Stimulated activated naive CD8-positive, alpha-beta T cell treated with anti-CD3 and anti-CD28 coated beads, Interleukin-15, Interleukin-2, amounts not matched to agents 100 U/mL and 50 U/mL, for 24 hours (primary cell): ENCODE results near the gene ANKRD42.
"Not testable (repeated sequence)": the region's sequence is repeated elsewhere in the genome, so short reads cannot be mapped to it uniquely, and the experiment has no call there.

Experiments
- ATAC-seq: fragments of 150-1000 bp; cut with Tn5 transposase; one replicate; pipeline ENCODE4 v1.10.0; 2021
- DNase-seq: peaks from one replicate; pipeline ENCODE4 v3.0.0; 2021

The ANKRD42 gene

DNA sequence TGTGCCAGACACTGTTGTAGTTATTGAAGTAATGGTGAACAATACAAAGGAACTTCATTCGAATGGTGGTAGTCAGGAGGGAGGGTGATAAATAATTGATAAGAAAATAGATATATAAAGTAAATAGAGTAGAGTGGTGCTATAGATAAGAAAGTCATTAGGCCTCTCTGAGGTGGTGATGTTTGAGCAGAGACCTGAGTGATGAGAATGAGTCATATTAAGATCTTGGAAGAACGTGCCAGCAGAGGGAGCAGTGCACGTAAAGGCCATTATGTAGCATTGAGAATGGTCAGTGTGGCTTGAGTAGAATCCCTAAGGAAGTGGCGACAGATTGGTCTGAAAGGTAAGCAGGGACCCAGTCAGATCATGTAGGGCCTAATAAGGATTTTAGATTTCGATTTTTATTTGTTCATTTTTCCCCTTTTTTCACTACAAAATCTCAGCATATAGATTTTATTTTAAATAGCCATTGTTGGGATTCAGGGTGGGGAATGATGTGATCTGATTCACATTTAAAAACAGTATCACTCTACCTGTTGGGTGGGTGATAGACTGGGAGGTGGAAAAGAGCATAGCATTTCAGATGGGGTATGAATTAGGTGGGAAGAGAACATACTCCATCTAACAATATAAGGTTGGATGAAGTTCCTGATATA is 47.9 kb downstream of the ANKRD42 start:
- ATAC-seq = peak; percentile 49
- DNase-seq = peak; percentile 23

DNA sequence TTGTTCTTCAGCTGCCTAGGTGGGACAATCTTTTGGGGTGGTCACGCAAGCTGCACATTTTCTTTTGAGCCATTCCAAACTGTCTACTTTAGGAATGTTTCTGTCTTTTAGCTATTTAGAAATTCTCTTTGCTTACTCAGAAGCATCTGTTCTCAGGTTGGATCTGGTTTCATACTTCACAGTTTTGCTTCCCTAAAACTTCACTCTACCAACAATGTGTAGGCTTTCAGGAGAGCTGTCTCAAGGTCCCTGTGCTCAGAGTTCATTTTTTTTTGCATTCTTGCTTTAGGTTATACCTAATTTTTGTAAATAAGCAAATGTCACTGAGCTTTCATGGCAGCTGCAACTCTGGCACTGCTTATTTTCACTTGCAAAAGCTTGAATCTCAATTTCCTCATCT is 55.9 kb downstream of the ANKRD42 start:
- DNase-seq = no peak
- ATAC-seq = no peak

DNA sequence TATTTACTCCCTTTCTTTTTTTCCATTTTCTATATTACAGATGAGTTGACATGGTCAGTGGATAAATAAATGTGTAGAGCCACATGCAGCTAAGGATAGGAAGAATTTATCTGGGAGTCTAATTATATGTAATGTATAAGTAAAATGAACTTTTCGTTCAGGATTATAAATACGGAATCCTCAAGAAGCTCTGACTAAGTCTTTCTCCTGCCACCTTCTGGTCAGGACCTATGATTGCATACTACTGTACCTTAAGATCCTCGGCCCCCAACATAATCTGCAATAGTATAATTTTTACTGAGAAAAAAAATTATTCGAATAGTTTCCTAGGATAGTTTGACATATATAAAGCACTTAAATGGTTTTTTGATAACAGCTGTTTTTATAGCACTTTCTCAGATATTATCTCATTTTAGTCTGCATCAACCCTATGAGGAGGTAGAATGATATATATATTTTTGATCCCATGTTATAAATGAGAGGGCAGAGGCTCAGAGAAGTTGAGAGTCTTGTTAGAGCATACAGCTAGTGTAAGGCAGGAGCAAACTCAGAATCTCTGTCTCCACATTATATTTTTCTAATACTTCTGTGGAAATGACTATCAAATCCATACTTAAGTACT is 56.6 kb downstream of the ANKRD42 start:
- ATAC-seq (peak; percentile 81), DNase-seq (no peak)

DNA sequence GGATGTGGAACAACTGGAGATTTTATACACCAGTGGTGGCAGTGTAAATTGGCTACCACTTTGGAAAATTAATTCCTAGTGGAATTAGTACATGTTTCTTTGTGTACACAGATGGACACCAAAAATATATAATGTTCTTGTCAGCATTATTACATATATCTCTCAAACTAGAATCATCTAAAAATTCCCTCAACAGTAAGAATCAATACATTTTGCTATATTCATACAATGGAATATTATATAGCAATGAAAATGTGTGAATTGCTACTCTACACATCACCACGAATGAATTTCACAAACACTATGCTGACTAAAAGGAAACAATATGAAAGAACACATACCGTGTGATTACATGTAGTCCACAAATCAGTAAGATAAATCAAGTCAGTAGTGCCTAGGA is 58.8 kb downstream of the ANKRD42 start:
- no peak for ATAC-seq

DNA sequence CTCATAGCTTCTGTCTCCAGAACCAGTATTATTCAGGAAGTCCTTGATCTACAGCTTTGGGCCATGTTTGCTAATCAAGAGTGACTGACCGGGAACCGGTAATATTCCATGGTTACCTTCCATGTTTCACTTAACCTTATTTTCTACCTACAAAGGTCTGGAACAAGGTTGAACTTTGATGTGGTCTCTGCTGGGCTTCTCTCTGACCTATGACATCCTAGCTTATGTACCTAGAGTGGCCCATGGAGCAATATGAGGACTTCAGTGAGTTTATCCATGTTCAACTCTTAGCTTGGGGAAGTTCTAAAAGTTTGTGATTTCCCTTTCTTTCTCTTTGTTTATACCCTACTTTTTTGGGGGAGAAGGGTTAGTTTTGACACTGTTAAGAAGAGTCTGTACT is 59.4 kb downstream of the ANKRD42 start:
- DNase-seq = no peak
- ATAC-seq = no peak

More for the DNA sequence above, 58.8 kb downstream of the ANKRD42 start:
- DNase-seq = no peak

DNA sequence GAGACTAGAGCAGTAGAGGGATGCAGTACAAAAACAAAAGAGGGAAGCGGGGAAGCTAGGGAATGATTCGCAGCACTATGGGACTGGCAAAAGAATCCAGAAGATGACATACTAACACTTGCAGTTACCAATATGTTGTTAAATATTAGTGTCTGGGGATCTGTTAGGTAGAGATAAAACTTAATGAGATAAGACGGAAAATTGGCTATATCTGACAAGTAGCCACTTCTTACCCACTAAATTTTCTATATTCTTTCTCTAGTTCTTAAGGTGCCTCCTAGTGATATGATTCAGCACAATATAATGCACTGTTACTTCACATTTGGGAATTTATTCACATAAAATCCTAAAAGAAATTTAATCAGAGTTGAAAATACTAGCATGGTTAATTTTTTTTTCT is 61.9 kb downstream of the ANKRD42 start:
- DNase-seq = no peak
- ATAC-seq = no peak

DNA sequence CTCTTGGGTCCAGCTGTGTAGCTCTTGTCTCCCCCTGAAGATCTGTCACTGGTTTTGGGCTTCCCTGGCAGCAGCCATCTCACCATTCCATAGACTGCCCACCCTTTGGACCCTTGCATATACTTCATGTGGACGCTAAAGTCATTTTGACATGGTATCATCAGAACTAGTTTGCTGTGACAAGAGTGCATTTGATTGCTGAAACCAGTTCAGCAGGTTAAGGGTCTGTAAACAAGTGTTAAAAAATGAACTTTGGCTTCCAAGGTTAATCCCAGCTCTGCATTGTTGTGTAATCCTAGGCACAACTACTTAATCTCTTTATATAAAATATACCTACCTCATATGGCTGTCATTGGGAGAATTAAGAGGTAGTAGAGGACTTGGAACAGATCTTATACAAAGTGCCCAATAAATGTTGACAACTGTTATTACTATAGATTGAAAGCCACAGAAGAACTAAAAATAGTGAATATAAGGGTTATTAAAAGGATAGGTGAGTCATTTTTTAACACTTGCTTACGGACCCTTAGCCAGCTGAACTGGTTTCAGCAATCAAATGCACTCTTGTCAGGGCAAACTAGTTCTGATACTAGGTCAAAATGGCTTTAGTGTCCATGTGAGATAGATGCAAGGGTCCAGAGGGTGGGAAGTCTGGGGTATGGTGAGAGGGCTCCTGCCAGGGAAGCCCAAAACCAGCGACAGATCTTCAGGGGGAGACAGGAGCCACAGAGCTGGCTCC is 63.3 kb downstream of the ANKRD42 start:
- ATAC-seq = no peak
- no peak for DNase-seq

DNA sequence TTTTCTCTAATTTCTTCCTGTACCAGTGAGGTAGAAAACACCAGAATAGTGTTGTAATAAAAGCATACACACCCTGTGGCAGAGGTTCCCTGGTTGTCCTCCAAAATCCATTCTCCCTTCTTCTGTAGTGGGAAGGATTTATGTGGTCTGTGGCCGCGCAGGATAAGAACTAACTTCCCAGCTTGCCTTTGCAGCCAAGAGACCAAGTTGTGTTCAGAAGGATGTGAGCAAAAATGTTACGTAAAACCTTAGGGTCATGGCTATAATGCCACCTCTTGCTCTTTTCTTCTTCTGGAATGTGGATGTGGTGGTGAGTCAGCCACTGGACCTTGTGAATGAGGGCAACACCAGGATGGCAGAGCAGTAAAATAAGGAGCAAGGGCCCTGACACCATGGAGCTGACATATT is 64.3 kb downstream of the ANKRD42 start:
- DNase-seq (no peak), ATAC-seq (no peak)

DNA sequence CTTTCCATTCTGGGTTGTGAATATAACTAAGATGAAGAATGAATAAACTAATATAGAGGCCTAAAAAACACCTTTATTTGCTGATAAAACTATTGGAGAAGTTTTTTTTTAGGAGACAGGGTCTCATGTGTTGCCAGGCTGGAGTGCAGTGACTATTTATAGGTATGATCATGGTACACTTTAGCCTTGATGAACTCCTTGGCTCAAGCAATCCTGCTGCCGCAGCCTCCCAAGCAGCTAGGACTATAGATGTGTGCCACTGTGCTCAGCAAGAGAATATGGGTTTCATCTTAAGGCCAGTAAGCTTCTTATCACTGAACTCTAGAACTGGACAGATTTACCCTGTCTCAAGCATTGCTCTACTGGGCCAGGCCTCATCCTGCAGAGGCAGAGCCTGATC is 66.0 kb downstream of the ANKRD42 start:
- DNase-seq (no peak), ATAC-seq (no peak)

DNA sequence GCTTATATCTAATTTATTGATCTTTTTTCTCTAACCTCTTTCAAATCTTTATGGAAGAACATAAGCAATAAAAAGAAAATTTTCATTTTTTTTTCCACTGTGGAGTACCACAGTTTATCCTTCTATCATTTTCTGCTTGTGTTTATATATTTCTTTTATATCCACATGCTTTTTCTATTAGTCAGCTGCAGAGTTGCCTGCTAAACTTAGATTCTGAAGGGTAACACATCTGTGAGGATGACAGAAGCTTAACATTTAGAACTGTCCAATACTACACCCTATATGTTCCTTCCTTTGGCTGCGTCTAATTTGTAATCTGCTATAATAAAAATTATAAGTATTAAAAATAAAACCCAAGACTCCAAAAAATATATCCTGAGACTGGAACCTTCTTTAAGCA is 71.8 kb downstream of the ANKRD42 start:
- ATAC-seq (no peak), DNase-seq (no peak)

DNA sequence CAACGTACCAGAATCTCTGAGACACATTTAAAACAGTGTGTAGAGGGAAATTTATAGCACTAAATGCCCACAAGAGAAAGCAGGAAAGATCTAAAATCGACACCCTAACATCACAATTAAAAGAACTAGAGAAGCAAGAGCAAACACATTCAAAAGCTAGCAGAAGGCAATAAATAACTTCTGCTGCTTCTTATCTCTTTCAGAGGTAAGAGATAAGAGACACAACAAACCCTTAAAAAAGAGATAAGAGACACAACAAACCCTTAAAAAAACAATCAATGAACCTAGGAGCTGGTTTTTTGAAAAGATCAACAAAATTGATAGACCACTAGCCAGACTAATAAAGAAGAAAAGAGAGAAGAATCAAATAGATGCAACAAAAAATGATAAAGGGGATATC is 75.6 kb downstream of the ANKRD42 start:
- not testable (repeated sequence) for DNase-seq, ATAC-seq

DNA sequence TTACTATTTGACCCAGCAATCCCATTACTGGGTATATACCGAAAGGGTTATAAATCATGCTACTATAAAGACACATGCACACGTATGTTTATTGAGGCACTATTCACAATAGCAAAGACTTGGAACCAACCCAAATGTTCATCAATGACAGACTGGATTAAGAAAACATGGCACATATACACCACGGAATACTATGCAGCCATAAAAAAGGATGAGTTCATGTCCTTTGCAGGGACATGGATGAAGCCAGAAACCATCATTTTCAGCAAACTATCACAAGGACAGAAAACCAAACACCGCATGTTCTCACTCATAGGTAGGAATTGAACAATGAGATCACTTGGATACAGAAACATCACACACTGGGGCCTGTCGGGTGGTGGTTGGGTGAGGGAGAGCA is 78.2 kb downstream of the ANKRD42 start:
- not testable (repeated sequence) for DNase-seq, ATAC-seq

DNA sequence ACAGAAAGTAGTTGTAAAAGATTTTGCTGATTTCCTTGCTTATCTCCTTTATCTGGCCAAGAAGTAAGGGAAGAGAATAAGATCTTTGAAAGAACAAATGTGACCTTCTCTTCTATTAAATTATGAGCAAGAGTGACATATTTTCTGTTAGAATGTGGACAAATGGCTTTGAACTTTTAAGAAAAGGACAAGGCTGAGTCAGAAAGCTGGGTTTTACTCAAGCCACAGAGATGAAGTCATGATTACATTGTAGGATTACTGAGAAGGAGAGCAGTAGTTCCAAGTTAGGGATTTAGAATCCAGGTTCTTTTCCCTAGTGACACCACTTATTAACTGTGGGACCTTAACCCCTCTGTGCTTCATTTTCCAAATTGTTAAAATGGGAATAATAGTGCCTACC is 79.1 kb downstream of the ANKRD42 start:
- ATAC-seq = peak; percentile 36
- no peak for DNase-seq

DNA sequence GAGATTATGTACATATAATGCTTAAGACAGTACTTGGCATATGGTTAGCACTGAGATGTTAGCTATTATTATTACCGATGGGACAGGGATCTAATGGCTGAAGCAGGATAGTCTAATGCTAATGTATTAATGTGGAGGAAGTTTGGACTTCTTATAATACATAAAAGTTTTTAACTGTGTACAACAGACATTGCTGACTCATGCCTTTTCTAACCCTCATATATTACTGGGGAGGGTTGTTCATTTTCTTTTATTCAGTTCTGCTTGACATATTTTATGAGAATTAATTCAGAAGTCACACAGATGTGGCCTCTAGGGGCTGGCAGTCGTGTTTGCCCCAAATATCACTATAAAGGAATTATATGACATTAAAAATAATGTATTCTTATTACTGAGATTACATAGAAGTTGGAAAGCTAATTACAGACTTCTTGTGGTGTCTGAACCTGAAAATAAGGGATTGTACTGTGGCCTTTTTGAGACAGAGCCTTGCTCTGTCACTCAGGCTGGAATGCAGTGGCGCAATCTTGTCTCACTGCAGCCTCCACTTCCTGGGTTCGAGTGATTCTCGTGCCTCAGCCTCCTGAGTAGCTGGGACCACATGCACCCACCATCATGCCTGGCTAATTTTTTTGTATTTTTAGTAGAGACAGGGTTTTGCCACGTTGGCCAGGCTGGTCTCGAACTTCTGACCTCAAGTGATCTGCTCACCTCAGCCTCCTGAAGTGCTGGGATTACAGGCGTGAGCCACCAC is 82.6 kb downstream of the ANKRD42 start:
- no peak for ATAC-seq
- no peak for DNase-seq

DNA sequence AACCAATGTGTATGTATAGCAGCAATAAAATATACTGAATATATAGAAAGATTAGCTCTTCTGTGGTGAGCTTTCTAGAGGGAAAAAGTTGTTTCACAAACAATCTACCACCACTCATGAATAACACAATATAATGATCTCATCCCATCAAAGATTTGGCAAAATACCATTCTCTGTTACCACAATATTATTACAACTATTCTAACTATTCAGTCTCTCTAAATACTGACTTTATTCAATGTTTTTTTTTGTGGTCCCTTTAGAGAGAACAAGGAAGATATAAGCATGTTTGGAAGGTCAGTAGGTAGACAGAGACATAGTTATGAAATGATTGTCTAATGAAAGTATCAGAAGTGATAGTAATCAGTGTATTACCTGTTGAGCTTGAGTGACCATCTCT is 84.8 kb downstream of the ANKRD42 start:
- no peak for ATAC-seq
- DNase-seq = no peak

DNA sequence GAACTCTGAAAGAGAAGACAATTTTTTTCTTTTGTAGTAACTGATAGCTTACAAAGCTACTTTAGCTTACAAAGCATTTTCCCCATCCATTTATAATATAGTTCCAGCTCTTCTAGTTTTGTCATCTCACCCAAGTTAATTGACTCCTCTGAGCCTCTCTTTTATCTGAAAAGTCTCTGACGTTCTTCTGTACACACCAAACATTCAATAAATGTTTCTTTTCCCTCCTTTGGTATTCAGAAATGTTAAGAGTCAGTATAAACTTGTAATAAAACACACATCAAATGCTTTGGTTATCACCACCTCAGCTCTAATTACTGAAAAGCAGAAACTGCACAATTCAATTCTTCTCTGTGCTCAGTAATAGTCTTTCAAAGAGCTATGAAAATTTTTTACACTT is 86.7 kb downstream of the ANKRD42 start:
- ATAC-seq = no peak
- DNase-seq = no peak

DNA sequence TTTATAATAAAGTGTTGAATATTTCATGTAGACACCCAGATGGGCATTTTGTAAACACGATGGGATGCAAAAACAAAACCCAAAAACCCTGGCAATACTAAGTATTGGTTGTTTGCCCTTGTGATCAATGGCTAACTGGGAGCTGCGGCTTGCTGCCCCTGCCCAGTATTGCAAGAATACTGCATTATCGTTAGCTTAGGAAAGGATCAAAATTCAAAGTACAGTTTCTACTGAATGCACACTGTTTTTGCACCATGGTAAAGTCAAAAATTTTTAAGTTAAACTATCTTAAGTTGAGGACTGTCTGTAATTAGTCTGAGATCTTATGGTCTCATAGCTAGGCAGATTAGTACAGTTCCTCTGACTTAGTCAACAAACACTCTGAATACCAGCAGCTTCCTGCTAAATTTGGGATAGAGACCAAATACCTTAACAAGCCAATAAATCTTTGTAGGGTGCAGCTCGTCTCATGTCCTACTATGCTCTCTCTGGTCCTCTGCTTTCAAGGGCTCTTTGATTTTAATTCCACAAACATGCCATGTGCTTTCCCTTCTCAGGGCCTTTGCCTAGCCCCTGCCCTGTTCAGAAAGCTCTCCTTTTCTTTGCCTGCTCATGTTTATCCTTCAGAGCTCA is 88.7 kb downstream of the ANKRD42 start:
- DNase-seq (no peak), ATAC-seq (no peak)

DNA sequence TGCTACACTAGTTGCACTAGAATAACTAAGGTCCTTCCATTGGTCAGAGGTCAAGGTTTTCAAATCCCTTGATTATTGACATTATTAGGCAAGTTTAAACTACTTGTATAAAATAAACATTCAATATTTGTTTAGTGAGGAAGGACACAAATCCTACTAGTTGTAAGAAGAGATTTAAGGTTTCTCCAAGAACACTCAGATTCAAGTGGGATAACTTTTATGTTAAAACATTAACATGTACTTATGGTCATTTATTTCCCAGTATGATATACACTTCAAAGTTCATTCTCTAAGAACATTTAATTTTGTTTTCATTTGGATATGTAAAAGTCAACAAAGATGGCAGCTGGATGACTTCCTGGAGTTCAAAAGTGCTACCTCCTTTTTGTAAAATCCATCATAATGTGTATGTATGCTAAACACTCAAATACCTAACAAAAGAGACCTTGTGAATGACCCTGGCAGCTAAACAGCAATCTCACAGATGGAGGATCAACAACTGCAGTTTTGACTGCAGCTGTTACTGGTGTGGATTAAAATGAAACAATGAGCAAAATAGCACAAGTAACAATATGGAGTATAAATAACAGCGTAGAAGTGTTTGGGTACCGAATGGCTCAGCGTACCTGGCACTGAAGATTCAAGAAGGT is 91.1 kb downstream of the ANKRD42 start:
- ATAC-seq (no peak), DNase-seq (no peak)

DNA sequence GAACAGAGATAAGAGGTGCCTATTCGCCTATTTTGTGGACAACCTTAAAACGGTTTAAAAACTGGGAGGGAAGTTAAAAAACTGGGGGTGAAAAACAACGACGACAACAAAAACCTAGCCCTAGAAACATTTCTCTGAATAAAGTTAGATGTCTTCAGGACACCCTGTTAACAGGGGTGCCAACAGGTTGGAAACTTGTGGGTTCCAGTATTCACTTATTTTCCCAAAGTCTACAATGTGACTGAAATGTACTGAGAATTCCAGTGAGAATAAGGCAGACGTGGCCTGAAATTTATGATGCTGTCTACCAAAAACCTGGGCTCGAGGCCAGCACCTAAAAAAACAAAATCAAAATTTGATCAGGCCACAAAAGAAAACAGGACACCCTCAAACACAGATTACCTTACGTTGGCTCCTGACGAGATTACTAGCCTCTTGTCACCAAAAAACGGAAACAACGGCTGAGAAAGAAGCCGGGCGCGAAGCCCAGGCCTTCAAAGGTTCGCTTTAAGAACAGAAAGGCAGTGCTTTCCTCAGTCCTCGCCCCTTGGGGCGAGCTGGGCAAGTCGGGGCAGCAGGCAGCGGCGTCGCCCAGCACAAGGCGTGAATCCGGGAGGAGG is 91.7 kb downstream of the ANKRD42 start:
- DNase-seq (no peak), ATAC-seq (peak; percentile 44)

DNA sequence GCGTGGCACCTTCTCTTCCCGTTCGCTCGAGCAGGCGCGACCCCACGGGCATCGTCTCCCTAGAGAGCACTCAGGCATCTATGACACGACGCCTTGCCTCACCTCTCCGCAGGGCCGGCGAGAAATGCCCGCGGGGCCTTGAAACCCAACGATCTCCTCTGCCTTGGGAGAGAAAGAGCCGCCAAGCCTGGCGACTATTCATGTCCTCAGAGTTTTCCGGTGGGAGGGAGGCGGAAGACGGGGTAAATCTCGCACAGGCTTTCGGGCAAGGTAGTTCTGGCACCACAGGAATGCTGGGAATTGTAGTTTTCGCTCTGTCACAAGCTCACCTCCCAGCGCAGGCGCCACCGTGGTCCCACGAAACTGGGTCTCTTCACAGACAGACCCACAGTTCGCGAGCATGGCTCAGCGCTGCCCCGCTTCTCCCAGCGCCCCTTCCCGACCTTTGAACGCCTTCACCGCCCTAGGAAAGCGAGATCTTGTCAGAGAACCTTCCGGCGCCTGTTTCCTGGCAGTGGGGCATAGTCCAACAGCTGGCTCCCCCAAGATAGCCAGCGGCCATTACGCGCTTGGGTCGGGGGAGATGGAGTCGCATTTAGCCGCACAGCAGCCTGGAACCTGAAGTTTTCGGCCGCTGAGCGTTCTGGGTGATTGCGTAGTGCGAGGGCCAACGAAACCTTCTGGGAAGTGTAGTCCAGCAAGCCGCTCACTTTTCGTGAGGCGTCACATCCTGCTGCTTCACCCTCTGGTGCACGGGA is 92.4 kb downstream of the ANKRD42 start, which contains the start of gene CCDC90B:
TSS of gene CCDC90B (minus strand) at position 597 of the 758 bp plus-strand sequence. CDS start at position 202, 395 bp downstream.
- ATAC-seq (peak; percentile 96), DNase-seq (peak; percentile 89)
